HEK293 (cell line): ENCODE results near the gene ZCCHC24.

Source experiments
- ATF2 ChIP-seq: fragments of 450-650 bp; formaldehyde crosslinking; IDR thresholded peaks from 2 replicates; pipeline ENCODE4 v1.5.1; 2016; ENCODE audit warnings: missing biosample characterization, missing genetic modification characterization, low read depth
- CTCF ChIP-seq: fragments of 450-650 bp; formaldehyde crosslinking; IDR thresholded peaks from 2 replicates; pipeline ENCODE4 v1.5.1; 2016; ENCODE audit warnings: missing biosample characterization, missing genetic modification characterization
- KLF7 ChIP-seq: fragments of 450-650 bp; formaldehyde crosslinking; IDR thresholded peaks from 2 replicates; pipeline ENCODE4 v1.5.1; 2016; ENCODE audit warnings: missing biosample characterization, missing genetic modification characterization, borderline replicate concordance
- KLF9 ChIP-seq: fragments of 450-650 bp; formaldehyde crosslinking; IDR thresholded peaks from 2 replicates; pipeline ENCODE4 v1.5.1; 2016; ENCODE audit warnings: missing biosample characterization, missing genetic modification characterization, low read depth
- SP2 ChIP-seq: fragments of 450-650 bp; formaldehyde crosslinking; IDR thresholded peaks from 2 replicates; pipeline ENCODE4 v1.5.1; 2016; ENCODE audit warnings: missing biosample characterization, missing genetic modification characterization
- SP7 ChIP-seq: fragments of 450-650 bp; formaldehyde crosslinking; IDR thresholded peaks from 2 replicates; pipeline ENCODE4 v1.5.1; 2016; ENCODE audit warnings: missing biosample characterization, missing genetic modification characterization
- ZNF174 ChIP-seq: fragments of 450-650 bp; formaldehyde crosslinking; IDR thresholded peaks from 2 replicates; pipeline ENCODE4 v1.5.0; 2017; ENCODE audit warnings: missing biosample characterization, mild to moderate bottlenecking, missing genetic modification characterization
- ZNF274 ChIP-seq, 2 experiments: fragments of 200-500 bp in 1 of 2; fragments of 450-650 bp in 1 of 2; sonication (Bioruptor generic) in 1 of 2; formaldehyde crosslinking in 1 of 2; IDR thresholded peaks; 2 replicates each; pipeline versions ENCODE4 v1.5.1 to v1.6.1; 2014 to 2016; ENCODE audit warnings: borderline replicate concordance in 1 of 2, inconsistent platforms in 1 of 2, low read length in 1 of 2, missing biosample characterization in 1 of 2, missing genetic modification characterization in 1 of 2
- ZNF366 ChIP-seq: fragments of 450-650 bp; formaldehyde crosslinking; conservative IDR thresholded peaks from 2 replicates; pipeline ENCODE4 v1.5.1; 2016; ENCODE audit warnings: missing biosample characterization, missing genetic modification characterization
- ZNF449 ChIP-seq: fragments of 450-650 bp; formaldehyde crosslinking; IDR thresholded peaks from 2 replicates; pipeline ENCODE4 v1.5.1; 2017; ENCODE audit warnings: missing biosample characterization, mild to moderate bottlenecking, missing genetic modification characterization, moderate library complexity
- ZNF768 ChIP-seq: fragments of 450-650 bp; formaldehyde crosslinking; IDR thresholded peaks from 2 replicates; pipeline ENCODE4 v1.5.1; 2018; ENCODE audit warnings: missing biosample characterization, mild to moderate bottlenecking, missing genetic modification characterization
- ZNF785 ChIP-seq: fragments of 450-650 bp; formaldehyde crosslinking; IDR thresholded peaks from 2 replicates; pipeline ENCODE4 v1.5.1; 2016; ENCODE audit warnings: missing biosample characterization, missing genetic modification characterization

GRCh38 chr10:79488870-79489269 is 43.4 kb upstream of the ZCCHC24 start:
- no peak for TF ChIP-seq ZNF449 (tag by site-specific recombination)
- TF ChIP-seq ZNF274 (IDR thresholded peaks at IDR 0.05; ENCODE audit: low read length), result no peak
- TF ChIP-seq ZNF274 (tag by site-specific recombination; IDR thresholded peaks at IDR 0.05; ENCODE audit: borderline replicate concordance), result no peak
- TF ChIP-seq CTCF (tag by site-specific recombination), result no peak
- no peak for TF ChIP-seq ZNF768 (tag by site-specific recombination)
- TF ChIP-seq KLF9 (tag by site-specific recombination), result no peak
- no peak for TF ChIP-seq ATF2 (tag by site-specific recombination)
- TF ChIP-seq SP7 (tag by site-specific recombination), result no peak
- TF ChIP-seq KLF7, result no peak
- TF ChIP-seq SP2 (tag by site-specific recombination), result no peak
- no peak for TF ChIP-seq ZNF785 (tag by site-specific recombination)
- no peak for TF ChIP-seq ZNF174 (tag by site-specific recombination)
- TF ChIP-seq ZNF366, result no peak
